ENCODE measurements around the gene NFIA. TPM values are rescaled to one million over a fixed set of nuclear protein-coding genes. Genes with fewer than 3 reads are reported as not detected.

NFIA gene
- total and polyA plus RNA-seq, 2 of the 13 experiments (the other 11 are each of a cell fraction or from before 2014, with no cell fraction given): 14.7 to 28.5 TPM

- TF ChIP-seq, protein P1, sequence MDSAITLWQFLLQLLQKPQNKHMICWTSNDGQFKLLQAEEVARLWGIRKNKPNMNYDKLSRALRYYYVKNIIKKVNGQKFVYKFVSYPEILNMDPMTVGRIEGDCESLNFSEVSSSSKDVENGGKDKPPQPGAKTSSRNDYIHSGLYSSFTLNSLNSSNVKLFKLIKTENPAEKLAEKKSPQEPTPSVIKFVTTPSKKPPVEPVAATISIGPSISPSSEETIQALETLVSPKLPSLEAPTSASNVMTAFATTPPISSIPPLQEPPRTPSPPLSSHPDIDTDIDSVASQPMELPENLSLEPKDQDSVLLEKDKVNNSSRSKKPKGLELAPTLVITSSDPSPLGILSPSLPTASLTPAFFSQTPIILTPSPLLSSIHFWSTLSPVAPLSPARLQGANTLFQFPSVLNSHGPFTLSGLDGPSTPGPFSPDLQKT (CRISPR knock-in tag; IDR thresholded peaks at IDR 0.05; ENCODE audit: borderline replicate concordance): no peak
- TF ChIP-seq TCF7 (IDR thresholded peaks at IDR 0.05; ENCODE audit: low read depth) (peak; percentile 58), ZNF350 (CRISPR knock-in tag; IDR thresholded peaks at IDR 0.05; ENCODE audit: borderline replicate concordance, low read depth) (no peak), RXRA (CRISPR knock-in tag; IDR thresholded peaks at IDR 0.05) (no peak), SNAI1 (CRISPR knock-in tag; IDR thresholded peaks at IDR 0.05; ENCODE audit: borderline replicate concordance) (no peak), ZNF256 (CRISPR knock-in tag; conservative IDR thresholded peaks at IDR 0.05) (no peak), ZNF354B (CRISPR knock-in tag; IDR thresholded peaks at IDR 0.05) (no peak), ZBTB20 (CRISPR knock-in tag; IDR thresholded peaks at IDR 0.05; ENCODE audit: borderline replicate concordance, low read depth) (peak; percentile 37; the same call in 1 of the 2 replicates), THAP8 (CRISPR knock-in tag; IDR thresholded peaks at IDR 0.05; ENCODE audit: borderline replicate concordance) (no peak), ZBTB39 (CRISPR knock-in tag; IDR thresholded peaks at IDR 0.05) (no peak), ZNF17 (CRISPR knock-in tag; IDR thresholded peaks at IDR 0.05) (no peak), SNAPC2 (CRISPR knock-in tag; IDR thresholded peaks at IDR 0.05) (no peak), LCORL (IDR thresholded peaks at IDR 0.05) (no peak; the same call in 1 of the 2 replicates), LCORL (CRISPR knock-in tag; IDR thresholded peaks at IDR 0.05) (no peak), KMT2A (CRISPR knock-in tag; IDR thresholded peaks at IDR 0.05) (no peak), NCOR1 (IDR thresholded peaks at IDR 0.05; ENCODE audit: borderline replicate concordance, low read length) (peak; percentile 29; the same call in 1 of the 2 replicates)
- TF ChIP-seq, protein P2, sequence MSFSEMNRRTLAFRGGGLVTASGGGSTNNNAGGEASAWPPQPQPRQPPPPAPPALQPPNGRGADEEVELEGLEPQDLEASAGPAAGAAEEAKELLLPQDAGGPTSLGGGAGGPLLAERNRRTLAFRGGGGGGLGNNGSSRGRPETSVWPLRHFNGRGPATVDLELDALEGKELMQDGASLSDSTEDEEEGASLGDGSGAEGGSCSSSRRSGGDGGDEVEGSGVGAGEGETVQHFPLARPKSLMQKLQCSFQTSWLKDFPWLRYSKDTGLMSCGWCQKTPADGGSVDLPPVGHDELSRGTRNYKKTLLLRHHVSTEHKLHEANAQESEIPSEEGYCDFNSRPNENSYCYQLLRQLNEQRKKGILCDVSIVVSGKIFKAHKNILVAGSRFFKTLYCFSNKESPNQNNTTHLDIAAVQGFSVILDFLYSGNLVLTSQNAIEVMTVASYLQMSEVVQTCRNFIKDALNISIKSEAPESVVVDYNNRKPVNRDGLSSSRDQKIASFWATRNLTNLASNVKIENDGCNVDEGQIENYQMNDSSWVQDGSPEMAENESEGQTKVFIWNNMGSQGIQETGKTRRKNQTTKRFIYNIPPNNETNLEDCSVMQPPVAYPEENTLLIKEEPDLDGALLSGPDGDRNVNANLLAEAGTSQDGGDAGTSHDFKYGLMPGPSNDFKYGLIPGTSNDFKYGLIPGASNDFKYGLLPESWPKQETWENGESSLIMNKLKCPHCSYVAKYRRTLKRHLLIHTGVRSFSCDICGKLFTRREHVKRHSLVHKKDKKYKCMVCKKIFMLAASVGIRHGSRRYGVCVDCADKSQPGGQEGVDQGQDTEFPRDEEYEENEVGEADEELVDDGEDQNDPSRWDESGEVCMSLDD (CRISPR knock-in tag; IDR thresholded peaks at IDR 0.05; ENCODE audit: borderline replicate concordance): no peak
- TF ChIP-seq, protein P3, sequence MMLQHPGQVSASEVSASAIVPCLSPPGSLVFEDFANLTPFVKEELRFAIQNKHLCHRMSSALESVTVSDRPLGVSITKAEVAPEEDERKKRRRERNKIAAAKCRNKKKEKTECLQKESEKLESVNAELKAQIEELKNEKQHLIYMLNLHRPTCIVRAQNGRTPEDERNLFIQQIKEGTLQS (CRISPR knock-in tag; IDR thresholded peaks at IDR 0.05): no peak
- TF ChIP-seq, protein P4, sequence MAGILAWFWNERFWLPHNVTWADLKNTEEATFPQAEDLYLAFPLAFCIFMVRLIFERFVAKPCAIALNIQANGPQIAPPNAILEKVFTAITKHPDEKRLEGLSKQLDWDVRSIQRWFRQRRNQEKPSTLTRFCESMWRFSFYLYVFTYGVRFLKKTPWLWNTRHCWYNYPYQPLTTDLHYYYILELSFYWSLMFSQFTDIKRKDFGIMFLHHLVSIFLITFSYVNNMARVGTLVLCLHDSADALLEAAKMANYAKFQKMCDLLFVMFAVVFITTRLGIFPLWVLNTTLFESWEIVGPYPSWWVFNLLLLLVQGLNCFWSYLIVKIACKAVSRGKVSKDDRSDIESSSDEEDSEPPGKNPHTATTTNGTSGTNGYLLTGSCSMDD (CRISPR knock-in tag; IDR thresholded peaks at IDR 0.05): no peak
- TF ChIP-seq, protein P5, sequence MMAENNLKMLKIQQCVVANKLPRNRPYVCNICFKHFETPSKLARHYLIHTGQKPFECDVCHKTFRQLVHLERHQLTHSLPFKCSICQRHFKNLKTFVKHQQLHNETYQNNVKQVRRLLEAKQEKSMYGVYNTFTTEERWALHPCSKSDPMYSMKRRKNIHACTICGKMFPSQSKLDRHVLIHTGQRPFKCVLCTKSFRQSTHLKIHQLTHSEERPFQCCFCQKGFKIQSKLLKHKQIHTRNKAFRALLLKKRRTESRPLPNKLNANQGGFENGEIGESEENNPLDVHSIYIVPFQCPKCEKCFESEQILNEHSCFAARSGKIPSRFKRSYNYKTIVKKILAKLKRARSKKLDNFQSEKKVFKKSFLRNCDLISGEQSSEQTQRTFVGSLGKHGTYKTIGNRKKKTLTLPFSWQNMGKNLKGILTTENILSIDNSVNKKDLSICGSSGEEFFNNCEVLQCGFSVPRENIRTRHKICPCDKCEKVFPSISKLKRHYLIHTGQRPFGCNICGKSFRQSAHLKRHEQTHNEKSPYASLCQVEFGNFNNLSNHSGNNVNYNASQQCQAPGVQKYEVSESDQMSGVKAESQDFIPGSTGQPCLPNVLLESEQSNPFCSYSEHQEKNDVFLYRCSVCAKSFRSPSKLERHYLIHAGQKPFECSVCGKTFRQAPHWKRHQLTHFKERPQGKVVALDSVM (CRISPR knock-in tag; IDR thresholded peaks at IDR 0.05): peak; percentile 87
Observed at GRCh38 chr1:61379693-61380092, 297.3 kb downstream of the NFIA start (continued).
